ENCODE results near the gene WFDC10A.
"Not testable (repeated sequence)": the region's sequence is repeated elsewhere in the genome, so short reads cannot be mapped to it uniquely, and the experiment has no call there.

The WFDC10A gene

GRCh38 chr20:45646875-45647274, 17.3 kb downstream of the WFDC10A start:
- TF ChIP-seq POLR2AphosphoS5 (IDR thresholded peaks at IDR 0.05; ENCODE audit: low read depth): no peak
- TF ChIP-seq SPI1 (IDR thresholded peaks at IDR 0.05; ENCODE audit: borderline replicate concordance, low read depth): no peak
- H3K4me3 ChIP-seq (replicated peaks; ENCODE audit: insufficient read depth, low read length): no peak overlapping the region
- no peak overlapping the region for H3K27ac ChIP-seq (replicated peaks)
- DNase-seq (ENCODE audit: low read depth in 1 of 2, low spot score in 1 of 2): no peak
- H3K27me3 ChIP-seq (ENCODE audit: insufficient read depth, poor library complexity, severe bottlenecking): no peaks in the 10 kb centered on the region

- Histone ChIP-seq H3K27ac (replicated peaks) (no peak overlapping the region), H3K27me3 (ENCODE audit: insufficient read depth, poor library complexity, severe bottlenecking) (no peaks in the 10 kb centered on the region), H3K4me3 (replicated peaks; ENCODE audit: insufficient read depth, low read length) (no peak overlapping the region)
- DNase-seq (ENCODE audit: low read depth in 1 of 2, low spot score in 1 of 2): no peak
- no peak for TF ChIP-seq POLR2AphosphoS5 (IDR thresholded peaks at IDR 0.05; ENCODE audit: low read depth)
- TF ChIP-seq REST (IDR thresholded peaks at IDR 0.05; ENCODE audit: insufficient replicate concordance, low read depth): no peak
- TF ChIP-seq SPI1 (IDR thresholded peaks at IDR 0.05; ENCODE audit: borderline replicate concordance, low read depth): no peak
- no peak for TF ChIP-seq GABPA (IDR thresholded peaks at IDR 0.05; ENCODE audit: low read depth)
- TF ChIP-seq CTCF (IDR thresholded peaks at IDR 0.05; ENCODE audit: insufficient read depth, low read length): no peak
Measured at GRCh38 chr20:45647441-45648050, 18.0 kb downstream of the WFDC10A start.

- Histone ChIP-seq H3K27ac (replicated peaks) (no peak overlapping the region), H3K4me3 (replicated peaks; ENCODE audit: insufficient read depth, low read length) (no peak overlapping the region), H3K27me3 (ENCODE audit: insufficient read depth, poor library complexity, severe bottlenecking) (no peaks in the 10 kb centered on the region)
- DNase-seq (ENCODE audit: low read depth in 1 of 2, low spot score in 1 of 2): no peak
- TF ChIP-seq CTCF (IDR thresholded peaks at IDR 0.05; ENCODE audit: insufficient read depth, low read length): no peak
- no peak for TF ChIP-seq GABPA (IDR thresholded peaks at IDR 0.05; ENCODE audit: low read depth)
- no peak for TF ChIP-seq POLR2AphosphoS5 (IDR thresholded peaks at IDR 0.05; ENCODE audit: low read depth)
- TF ChIP-seq REST (IDR thresholded peaks at IDR 0.05; ENCODE audit: insufficient replicate concordance, low read depth): no peak
- TF ChIP-seq SPI1 (IDR thresholded peaks at IDR 0.05; ENCODE audit: borderline replicate concordance, low read depth): no peak
Measured at GRCh38 chr20:45649312-45649863, 19.8 kb downstream of the WFDC10A start.

GRCh38 chr20:45651726-45652125, 22.2 kb downstream of the WFDC10A start:
- not testable (repeated sequence) for DNase-seq (ENCODE audit: low read depth in 1 of 2, low spot score in 1 of 2); H3K27me3 ChIP-seq (ENCODE audit: insufficient read depth, poor library complexity, severe bottlenecking); H3K4me3 ChIP-seq (replicated peaks; ENCODE audit: insufficient read depth, low read length); H3K27ac ChIP-seq (replicated peaks)

GRCh38 chr20:45657038-45657437, 27.5 kb downstream of the WFDC10A start:
- not testable (repeated sequence) for H3K27ac ChIP-seq (replicated peaks); H3K27me3 ChIP-seq (ENCODE audit: insufficient read depth, poor library complexity, severe bottlenecking); DNase-seq (ENCODE audit: low read depth in 1 of 2, low spot score in 1 of 2)

More at GRCh38 chr20:45657038-45657437, 27.5 kb downstream of the WFDC10A start:
- not testable (repeated sequence) for H3K4me3 ChIP-seq (replicated peaks; ENCODE audit: insufficient read depth, low read length)
